ENCODE data around the gene HSD17B14. TPM values are rescaled to one million over a fixed set of nuclear protein-coding genes. Genes with fewer than 3 reads are reported as not detected.
A peak's percentile ranks its signal among the peaks of the same experiment; 100 is the strongest.

The HSD17B14 gene
- total and polyA plus RNA-seq, 2 of the 13 experiments (the other 11 are each of a cell fraction or from before 2014, with no cell fraction given): 0.58 to 1.2 TPM

GRCh38 chr19:48872182-48872883, 36.0 kb upstream of the HSD17B14 start, which contains the start of gene PPP1R15A:
Gene PPP1R15A (plus strand): TSS chr19:48872421. CDS start chr19:48873234, 813 bp downstream.
- intact Hi-C loops (cut with micrococcal nuclease; ENCODE audit: unreplicated experiment) (loop anchor here (10.0 kb wide), 1 partner anchor 92 kb away; the partner anchor contains the start of gene FTL), in situ Hi-C loops (cut with HindIII; ENCODE audit: extremely low pct_ligation_motif_present, low pct_unique_long_range_greater_than_20kb) (loop anchor here (5.0 kb wide), 1 partner anchor 90 kb away; no protein-coding TSS in a partner anchor)
- Histone ChIP-seq H3K27me3 (ENCODE audit: control insufficient read depth in 1 of 2, insufficient read depth in 2 of 2, low read length in 2 of 2) (no peaks in the 10 kb centered on the region; a peak in 1 of 5 replicates), H3K4me2 (ENCODE audit: low read depth, low read length) (peak within 1 kb of the TSS; percentile 97), H4K20me1 (ENCODE audit: insufficient read depth, low read length) (peaks cover 32% of the 10 kb centered on the region), H3K79me2 (ENCODE audit: insufficient read depth, low read length) (peaks cover 34% of the 10 kb centered on the region), H3K4me1 (ENCODE audit: insufficient read depth, low read length) (peaks cover 50% of the 10 kb centered on the region), H3K36me3 (replicated peaks in 1 of 2; ENCODE audit: control insufficient read depth in 1 of 2, insufficient read depth in 2 of 2, low read length in 2 of 2) (peaks cover 9 to 32% of the 10 kb centered on the region in 2 experiments), H3K27ac (ENCODE audit: extremely low read length, insufficient read depth, low read length) (peak within 1 kb of the TSS; percentile 99), H3K4me3 (replicated peaks in 1 of 3; ENCODE audit: insufficient read depth in 1 of 3, low read depth in 2 of 3, low read length in 3 of 3) (peak within 1 kb of the TSS; percentile 93 to 97 (median 94)), H3K9me3 (ENCODE audit: low read length) (no peaks in the 10 kb centered on the region), H2AFZ (ENCODE audit: low read length) (no peak within 1 kb of the TSS), H3K9ac (ENCODE audit: insufficient read depth, low read depth, low read length) (peak within 1 kb of the TSS; percentile 100)
- CTCF ChIA-PET (ENCODE audit: low intra/inter-chr PET ratio, low total read pairs): no interaction called here
- WGBS (ENCODE audit: low lambda C conversion rate): 0% methylated on average over 18 of the region's 53 CpGs
- ATAC-seq (peak; percentile 50), DNase-seq (ENCODE audit: low spot score) (peak; percentile 95), FAIRE-seq (peak; percentile 100)
- POLR2A ChIA-PET: interaction anchor here (0.7 to 6.9 kb wide), 30 partner anchors 9 to 159 kb away, joined by 3 to 88 read pairs (median 4); partner anchors contain the start of genes DHDH, FTL, GYS1 and NUCB1
- TSS peak; percentile 75 for BruUV-seq (replicated peaks)
- no peak; the same call in 1 of the 2 replicates for TF ChIP-seq MTA1 (CRISPR knock-in tag; IDR thresholded peaks at IDR 0.05; ENCODE audit: borderline replicate concordance)
- 0 out of 2 replicates have a peak, but pooled peaks have one; percentile 73 for TF ChIP-seq KLF6 (CRISPR knock-in tag; IDR thresholded peaks at IDR 0.05)
- peak; percentile 58; the same call in 1 of the 2 replicates for TF ChIP-seq POGK (CRISPR knock-in tag; conservative IDR thresholded peaks at IDR 0.05)
- no peak; the same call in 1 of the 2 replicates for TF ChIP-seq ZNF816 (CRISPR knock-in tag; IDR thresholded peaks at IDR 0.05; ENCODE audit: borderline replicate concordance)
- peak; percentile 40; the same call in 1 of the 2 replicates for TF ChIP-seq ZFY (CRISPR knock-in tag; IDR thresholded peaks at IDR 0.05)
- TF ChIP-seq ATRX (CRISPR knock-in tag; IDR thresholded peaks at IDR 0.05; ENCODE audit: borderline replicate concordance): no peak
- no peak for TF ChIP-seq ZNF275 (CRISPR knock-in tag; IDR thresholded peaks at IDR 0.05; ENCODE audit: borderline replicate concordance)
- peak; percentile 79 for TF ChIP-seq AHR (CRISPR knock-in tag; IDR thresholded peaks at IDR 0.05)
- peak; percentile 74 for TF ChIP-seq GLI4 (CRISPR knock-in tag; IDR thresholded peaks at IDR 0.05; ENCODE audit: borderline replicate concordance)
- no peak for TF ChIP-seq PHF21A (CRISPR knock-in tag; IDR thresholded peaks at IDR 0.05)
- TF ChIP-seq ZNF556 (CRISPR knock-in tag; IDR thresholded peaks at IDR 0.05; ENCODE audit: borderline replicate concordance): peak; percentile 19; the same call in 1 of the 2 replicates
- TF ChIP-seq NFIB (CRISPR knock-in tag; IDR thresholded peaks at IDR 0.05; ENCODE audit: borderline replicate concordance): no peak
- TF ChIP-seq ZNF496 (CRISPR knock-in tag; IDR thresholded peaks at IDR 0.05; ENCODE audit: insufficient replicate concordance): no peak
- TF ChIP-seq NFYB (CRISPR knock-in tag; IDR thresholded peaks at IDR 0.05): peak; percentile 10; the same call in 1 of the 2 replicates

Measured in HepG2 (cell line).